Stimulated activated CD8-positive, alpha-beta memory T cell treated with anti-CD3 and anti-CD28 coated beads, Interleukin-12 subunit alpha, Interleukin-12 subunit beta, amount 100 ng/mL, for 24 hours (primary cell): ENCODE measurements around the gene EPHA10.
A peak's percentile ranks its signal among the peaks of the same experiment; 100 is the strongest.
"Not testable (repeated sequence)": the region's sequence is repeated elsewhere in the genome, so short reads cannot be mapped to it uniquely, and the experiment has no call there.

Source experiments
- DNase-seq: peaks from one replicate; pipeline ENCODE4 v3.0.0-alpha.2; 2020; ENCODE audit errors: extremely low read depth

EPHA10 gene

GRCh38 chr1:37716321-37716720 is 48.6 kb downstream of the EPHA10 start:
- no peak for DNase-seq

- no peak for DNase-seq
Measured at GRCh38 chr1:37714689-37715088, 50.2 kb downstream of the EPHA10 start.

GRCh38 chr1:37714226-37714625 is 50.7 kb downstream of the EPHA10 start:
- DNase-seq: no peak

- no peak for DNase-seq
Measured at GRCh38 chr1:37708471-37708870, 56.4 kb downstream of the EPHA10 start.

- DNase-seq: no peak
Measured at GRCh38 chr1:37705399-37705798, 59.5 kb downstream of the EPHA10 start.

GRCh38 chr1:37704966-37705365 is 60.0 kb downstream of the EPHA10 start:
- no peak for DNase-seq

GRCh38 chr1:37703061-37703460 is 61.9 kb downstream of the EPHA10 start:
- no peak for DNase-seq

- no peak for DNase-seq
Measured at GRCh38 chr1:37701051-37701450, 63.9 kb downstream of the EPHA10 start.

- no peak for DNase-seq
Measured at GRCh38 chr1:37699147-37699546, 65.8 kb downstream of the EPHA10 start.

- DNase-seq: no peak
Measured at GRCh38 chr1:37697737-37698136, 67.2 kb downstream of the EPHA10 start.

GRCh38 chr1:37697090-37697489 is 67.8 kb downstream of the EPHA10 start:
- no peak for DNase-seq

GRCh38 chr1:37692834-37693175 is 72.1 kb downstream of the EPHA10 start:
- DNase-seq: no peak

GRCh38 chr1:37692078-37692833 is 72.7 kb downstream of the EPHA10 start, which contains the start of gene CDCA8:
Gene CDCA8, plus strand, starts transcription at chr1:37692516. Its CDS starts 175 bp downstream, at chr1:37692691.
- peak; percentile 97 for DNase-seq

GRCh38 chr1:37691497-37692077 is 73.3 kb downstream of the EPHA10 start:
- DNase-seq: no peak

- DNase-seq: no peak
Measured at GRCh38 chr1:37688926-37689325, 76.0 kb downstream of the EPHA10 start.

GRCh38 chr1:37687764-37688163 is 77.2 kb downstream of the EPHA10 start:
- DNase-seq: not testable (repeated sequence)

- no peak for DNase-seq
Measured at GRCh38 chr1:37685722-37686121, 79.2 kb downstream of the EPHA10 start.

GRCh38 chr1:37684182-37684581 is 80.7 kb downstream of the EPHA10 start:
- not testable (repeated sequence) for DNase-seq

GRCh38 chr1:37682334-37682987 is 82.5 kb downstream of the EPHA10 start:
- no peak for DNase-seq

GRCh38 chr1:37680933-37681332 is 84.0 kb downstream of the EPHA10 start:
- no peak for DNase-seq

- DNase-seq: no peak
Measured at GRCh38 chr1:37677808-37678207, 87.1 kb downstream of the EPHA10 start.

GRCh38 chr1:37677143-37677439 is 87.8 kb downstream of the EPHA10 start:
- DNase-seq: no peak
